Astrocyte (in vitro differentiated cells and primary cell): ENCODE data around the gene ZNF618. TPM values are rescaled to one million over a fixed set of nuclear protein-coding genes. Genes with fewer than 3 reads are reported as not detected.

Source experiments
- DNase-seq: peaks from one replicate; pipeline ENCODE4 v3.0.0-alpha.2; 2010; ENCODE audit warnings: low read depth
- FAIRE-seq: peaks from 2 replicates; lab custom pipeline; 2011; peaks lifted over from hg19 to GRCh38; lab: Jason Lieb, UNC
- H2AFZ ChIP-seq: 2 replicates; pipeline ENCODE4 v1.6.0; 2012; ENCODE audit warnings: low read depth, low read length, inconsistent platforms
- H3K27ac ChIP-seq: 2 replicates; pipeline ENCODE4 v1.5.1; 2011; ENCODE audit warnings: low read depth, low read length, inconsistent platforms
- H3K27me3 ChIP-seq: 2 replicates; pipeline ENCODE4 v1.6.0; 2011; ENCODE audit warnings: low read length, inconsistent platforms; ENCODE audit not compliant: insufficient read depth
- H3K36me3 ChIP-seq: 2 replicates; pipeline ENCODE4 v1.5.1; 2011; ENCODE audit warnings: low read length, inconsistent platforms; ENCODE audit not compliant: insufficient read depth
- H3K4me1 ChIP-seq: 2 replicates; pipeline ENCODE4 v1.5.1; 2011; ENCODE audit warnings: low read length, inconsistent platforms; ENCODE audit not compliant: insufficient read depth
- H3K4me2 ChIP-seq: 2 replicates; pipeline ENCODE4 v1.6.0; 2012; ENCODE audit warnings: low read length, inconsistent platforms
- H3K4me3 ChIP-seq: 2 replicates; pipeline ENCODE4 v1.5.1; 2011; ENCODE audit warnings: low read depth, mild to moderate bottlenecking, low read length, inconsistent platforms; ENCODE audit not compliant: insufficient read depth
- H3K79me2 ChIP-seq: 2 replicates; pipeline ENCODE4 v1.6.0; 2012; ENCODE audit warnings: mild to moderate bottlenecking, low read length, inconsistent platforms; ENCODE audit not compliant: insufficient read depth
- H3K9ac ChIP-seq: 2 replicates; pipeline ENCODE4 v1.6.0; 2012; ENCODE audit warnings: mild to moderate bottlenecking, low read length, inconsistent platforms
- H3K9me3 ChIP-seq: 2 replicates; pipeline ENCODE4 v1.5.1; 2012; ENCODE audit warnings: low read depth, mild to moderate bottlenecking, low read length, inconsistent platforms; ENCODE audit not compliant: insufficient read depth
- H4K20me1 ChIP-seq: 2 replicates; pipeline ENCODE4 v1.6.0; 2012; ENCODE audit warnings: low read length, inconsistent platforms; ENCODE audit not compliant: insufficient read depth
- H3K27ac Mint-ChIP-seq: one replicate; pipeline ENCODE4 v1.8.0; 2021; ENCODE audit warnings: mild to moderate bottlenecking, mixed read lengths; ENCODE audit not compliant: unreplicated experiment
- H3K27me3 Mint-ChIP-seq: one replicate; pipeline ENCODE4 v1.8.0; 2021; ENCODE audit warnings: low read depth, mixed read lengths; ENCODE audit not compliant: unreplicated experiment
- H3K36me3 Mint-ChIP-seq: one replicate; pipeline ENCODE4 v1.8.0; 2021; ENCODE audit warnings: low read depth, mixed read lengths; ENCODE audit not compliant: unreplicated experiment
- H3K4me1 Mint-ChIP-seq: one replicate; pipeline ENCODE4 v1.8.0; 2021; ENCODE audit warnings: low read depth, mixed read lengths; ENCODE audit not compliant: unreplicated experiment
- H3K4me3 Mint-ChIP-seq: one replicate; pipeline ENCODE4 v1.8.0; 2021; ENCODE audit warnings: mild to moderate bottlenecking, moderate library complexity, mixed read lengths; ENCODE audit not compliant: unreplicated experiment
- H3K9me3 Mint-ChIP-seq: one replicate; pipeline ENCODE4 v1.8.0; 2021; ENCODE audit warnings: mild to moderate bottlenecking, mixed read lengths; ENCODE audit not compliant: unreplicated experiment
- CTCF ChIP-seq: IDR thresholded peaks from 2 replicates; pipeline ENCODE4 v1.5.1; 2011; ENCODE audit warnings: low read depth, mild to moderate bottlenecking, inconsistent platforms, low read length, moderate library complexity; ENCODE audit not compliant: insufficient read depth
- EZH2 ChIP-seq: IDR thresholded peaks from 2 replicates; pipeline ENCODE4 v1.6.1; 2012; ENCODE audit warnings: mild to moderate bottlenecking, low read length, inconsistent platforms; ENCODE audit not compliant: insufficient read depth
- total RNA-seq: library from RNA; stranded (reverse); gene quantifications from 2 replicates; pipeline ENCODE4 v1.2.1, GENCODE V29; 2021

Gene ZNF618
- total RNA-seq, 1 donor from 2014 or later = 30.1 TPM

- Histone ChIP-seq H3K79me2 (peaks cover 96% of the 10 kb centered on the region), H4K20me1 (peaks cover 76% of the 10 kb centered on the region), H3K36me3 (no peaks in the 10 kb centered on the region), H3K9ac (no peak overlapping the region), H3K4me3 (no peak overlapping the region), H3K9me3 (peaks cover 3% of the 10 kb centered on the region), H3K27ac (no peak overlapping the region), H3K4me1 (peaks cover 10% of the 10 kb centered on the region), H2AFZ (no peak overlapping the region), H3K4me2 (no peak overlapping the region), H3K27me3 (no peaks in the 10 kb centered on the region)
- Mint-ChIP-seq H3K4me3 (peak overlapping the region; percentile 47), H3K4me1 (peaks cover 29% of the 10 kb centered on the region), H3K36me3 (peaks cover 29% of the 10 kb centered on the region), H3K9me3 (peaks cover 6% of the 10 kb centered on the region), H3K27ac (peak overlapping the region; percentile 36), H3K27me3 (no peaks in the 10 kb centered on the region)
- TF ChIP-seq EZH2 = no peak
- no peak for TF ChIP-seq CTCF
- no peak for FAIRE-seq
- no peak for DNase-seq
Observed at GRCh38 chr9:113886933-113887332, 10.8 kb downstream of the ZNF618 start.

- Histone ChIP-seq H4K20me1 (peaks cover 71% of the 10 kb centered on the region), H3K27ac (no peak overlapping the region), H3K4me1 (peaks cover 10% of the 10 kb centered on the region), H3K9ac (no peak overlapping the region), H3K79me2 (peaks cover 96% of the 10 kb centered on the region), H3K9me3 (peaks cover 3% of the 10 kb centered on the region), H3K27me3 (no peaks in the 10 kb centered on the region), H3K4me3 (no peak overlapping the region), H2AFZ (no peak overlapping the region), H3K4me2 (no peak overlapping the region), H3K36me3 (no peaks in the 10 kb centered on the region)
- no peak overlapping the region for H3K4me3 Mint-ChIP-seq
- no peak for DNase-seq
- no peak overlapping the region for H3K27ac Mint-ChIP-seq
- peaks cover 29% of the 10 kb centered on the region for H3K36me3 Mint-ChIP-seq
- H3K4me1 Mint-ChIP-seq = peaks cover 29% of the 10 kb centered on the region
- no peak for FAIRE-seq
- H3K27me3 Mint-ChIP-seq = no peaks in the 10 kb centered on the region
- TF ChIP-seq EZH2 (no peak), CTCF (no peak)
- H3K9me3 Mint-ChIP-seq = peaks cover 6% of the 10 kb centered on the region
Observed at GRCh38 chr9:113887436-113887835, 11.3 kb downstream of the ZNF618 start.

- H3K4me1 Mint-ChIP-seq = peaks cover 29% of the 10 kb centered on the region
- FAIRE-seq (no peak), DNase-seq (peak; percentile 32)
- Histone ChIP-seq H3K27ac (no peak overlapping the region), H3K79me2 (peaks cover 95% of the 10 kb centered on the region), H3K4me3 (no peak overlapping the region), H4K20me1 (peaks cover 67% of the 10 kb centered on the region), H3K4me2 (no peak overlapping the region), H3K9me3 (peaks cover 3% of the 10 kb centered on the region), H3K9ac (no peak overlapping the region), H3K27me3 (no peaks in the 10 kb centered on the region), H3K4me1 (peaks cover 10% of the 10 kb centered on the region), H3K36me3 (no peaks in the 10 kb centered on the region), H2AFZ (no peak overlapping the region)
- peaks cover 23% of the 10 kb centered on the region for H3K36me3 Mint-ChIP-seq
- no peak overlapping the region for H3K4me3 Mint-ChIP-seq
- TF ChIP-seq EZH2 = no peak
- no peak for TF ChIP-seq CTCF
- peaks cover 6% of the 10 kb centered on the region for H3K9me3 Mint-ChIP-seq
- H3K27ac Mint-ChIP-seq = no peak overlapping the region
- no peaks in the 10 kb centered on the region for H3K27me3 Mint-ChIP-seq
Observed at GRCh38 chr9:113888336-113888735, 12.2 kb downstream of the ZNF618 start.
